Nephron (organoid): ENCODE measurements around the gene GDF3.

Experiments
- H3K27ac Mint-ChIP-seq, 3 experiments: 2 replicates each; pipeline ENCODE4 v1.8.0; 2020; ENCODE audit warnings: mixed read lengths in 3 of 3, mild to moderate bottlenecking in 2 of 3, moderate library complexity in 1 of 3
- H3K27me3 Mint-ChIP-seq: 2 replicates; pipeline ENCODE4 v1.8.0; 2021; ENCODE audit warnings: low read depth, mild to moderate bottlenecking, moderate library complexity, mixed read lengths
- H3K36me3 Mint-ChIP-seq: 2 replicates; pipeline ENCODE4 v1.8.0; 2020; ENCODE audit warnings: low read depth, mixed read lengths
- H3K4me1 Mint-ChIP-seq: 2 replicates; pipeline ENCODE4 v1.8.0; 2020; ENCODE audit warnings: mixed read lengths
- H3K4me3 Mint-ChIP-seq, 3 experiments: 2 replicates each; pipeline ENCODE4 v1.8.0; 2020; ENCODE audit warnings: mild to moderate bottlenecking in 3 of 3, mixed read lengths in 3 of 3, moderate library complexity in 2 of 3
- H3K9me3 Mint-ChIP-seq: 2 replicates; pipeline ENCODE4 v1.8.0; 2020; ENCODE audit warnings: mixed read lengths
- CTCF ChIP-seq, 3 experiments: fragments of 200-600 bp; sonication (generic); IDR thresholded peaks; one replicate each; pipeline ENCODE4 v1.5.0; 2021; ENCODE audit warnings: antibody characterized with exemption in 3 of 3; ENCODE audit not compliant: unreplicated experiment in 3 of 3

Gene GDF3

GRCh38 chr12:7719946-7720730 lies 24.6 kb upstream of the GDF3 start:
- H3K4me3 Mint-ChIP-seq = no peak overlapping the region
- no peak for TF ChIP-seq CTCF (IDR thresholded peaks at IDR 0.05; ENCODE audit: unreplicated experiment in 3 of 3)
- H3K4me1 Mint-ChIP-seq = no peaks in the 10 kb centered on the region
- H3K27ac Mint-ChIP-seq = no peak overlapping the region
- H3K36me3 Mint-ChIP-seq = no peaks in the 10 kb centered on the region
- H3K27me3 Mint-ChIP-seq = no peaks in the 10 kb centered on the region
- no peaks in the 10 kb centered on the region for H3K9me3 Mint-ChIP-seq

- H3K27me3 Mint-ChIP-seq = no peaks in the 10 kb centered on the region
- H3K9me3 Mint-ChIP-seq = no peaks in the 10 kb centered on the region
Measured at GRCh38 chr12:7716381-7716780, 20.8 kb upstream of the GDF3 start.

GRCh38 chr12:7712841-7713442 lies 17.4 kb upstream of the GDF3 start:
- Mint-ChIP-seq H3K9me3 (no peaks in the 10 kb centered on the region), H3K36me3 (no peaks in the 10 kb centered on the region), H3K4me1 (no peaks in the 10 kb centered on the region), H3K4me3 (no peak overlapping the region), H3K27me3 (no peaks in the 10 kb centered on the region), H3K27ac (no peak overlapping the region)
- TF ChIP-seq CTCF (IDR thresholded peaks at IDR 0.05; ENCODE audit: unreplicated experiment in 3 of 3) = no peak

More at GRCh38 chr12:7716381-7716780, 20.8 kb upstream of the GDF3 start:
- Mint-ChIP-seq H3K36me3 (no peaks in the 10 kb centered on the region), H3K4me3 (no peak overlapping the region), H3K27ac (no peak overlapping the region), H3K4me1 (no peaks in the 10 kb centered on the region)
- TF ChIP-seq CTCF (IDR thresholded peaks at IDR 0.05; ENCODE audit: unreplicated experiment in 3 of 3) = no peak

GRCh38 chr12:7711133-7711532 lies 15.6 kb upstream of the GDF3 start, which contains the start of gene DPPA3:
Gene DPPA3, plus strand, starts transcription at chr12:7711433. Its CDS starts 138 bp downstream, at chr12:7711571.
- Mint-ChIP-seq H3K4me3 (no peak within 1 kb of the TSS), H3K27ac (no peak within 1 kb of the TSS), H3K36me3 (no peaks in the 10 kb centered on the region), H3K4me1 (no peaks in the 10 kb centered on the region), H3K9me3 (no peaks in the 10 kb centered on the region), H3K27me3 (no peaks in the 10 kb centered on the region)
- no peak for TF ChIP-seq CTCF (IDR thresholded peaks at IDR 0.05; ENCODE audit: unreplicated experiment in 3 of 3)

GRCh38 chr12:7709969-7710675 lies 14.5 kb upstream of the GDF3 start:
- Mint-ChIP-seq H3K4me1 (no peaks in the 10 kb centered on the region), H3K27me3 (no peaks in the 10 kb centered on the region), H3K27ac (no peak overlapping the region), H3K36me3 (no peaks in the 10 kb centered on the region), H3K9me3 (no peaks in the 10 kb centered on the region), H3K4me3 (no peak overlapping the region)
- no peak for TF ChIP-seq CTCF (IDR thresholded peaks at IDR 0.05; ENCODE audit: unreplicated experiment in 3 of 3)
